Parathyroid adenoma (tissue), 2 donors: ENCODE results near the gene TUG1.

Experiments
- H2AFZ ChIP-seq: fragments of 300-600 bp; sonication (generic); one replicate; pipeline ENCODE4 v1.7.0; 2017; ENCODE audit warnings: antibody characterized with exemption, mild to moderate bottlenecking
- H3K27ac ChIP-seq: fragments of 300-600 bp; sonication (generic); one replicate; pipeline ENCODE4 v1.7.0; 2017
- H3K27me3 ChIP-seq: fragments of 300-600 bp; sonication (generic); one replicate; pipeline ENCODE4 v1.7.0; 2017; ENCODE audit warnings: low read length; ENCODE audit not compliant: control insufficient read depth, insufficient read depth
- H3K36me3 ChIP-seq: fragments of 300-600 bp; sonication (generic); one replicate; pipeline ENCODE4 v1.7.0; 2017; ENCODE audit warnings: low read length; ENCODE audit not compliant: control insufficient read depth, insufficient read depth
- H3K4me1 ChIP-seq: fragments of 300-600 bp; sonication (generic); one replicate; pipeline ENCODE4 v1.7.0; 2017; ENCODE audit warnings: control low read depth
- H3K4me2 ChIP-seq: fragments of 300-600 bp; sonication (generic); one replicate; pipeline ENCODE4 v1.7.0; 2017; ENCODE audit warnings: low read length
- H3K4me3 ChIP-seq: fragments of 300-600 bp; sonication (generic); one replicate; pipeline ENCODE4 v1.7.0; 2017; ENCODE audit warnings: low read depth, low read length
- H3K79me2 ChIP-seq: fragments of 300-600 bp; sonication (generic); one replicate; pipeline ENCODE4 v1.7.0; 2017; ENCODE audit warnings: control low read depth
- H3K9ac ChIP-seq: fragments of 300-600 bp; sonication (generic); one replicate; pipeline ENCODE4 v1.7.0; 2017; ENCODE audit warnings: mild to moderate bottlenecking
- H3K9me3 ChIP-seq: fragments of 300-600 bp; sonication (generic); one replicate; pipeline ENCODE4 v1.7.0; 2017; ENCODE audit warnings: low read length; ENCODE audit not compliant: control insufficient read depth
- TF ChIP-seq, protein P1 (sequence below): fragments of 300-600 bp; sonication (generic); IDR thresholded peaks from one replicate; pipeline ENCODE4 v1.7.0; 2017; ENCODE audit warnings: antibody characterized with exemption, mild to moderate bottlenecking
- donor health status: primary hyperparathyroidism.

Gene TUG1

DNA sequence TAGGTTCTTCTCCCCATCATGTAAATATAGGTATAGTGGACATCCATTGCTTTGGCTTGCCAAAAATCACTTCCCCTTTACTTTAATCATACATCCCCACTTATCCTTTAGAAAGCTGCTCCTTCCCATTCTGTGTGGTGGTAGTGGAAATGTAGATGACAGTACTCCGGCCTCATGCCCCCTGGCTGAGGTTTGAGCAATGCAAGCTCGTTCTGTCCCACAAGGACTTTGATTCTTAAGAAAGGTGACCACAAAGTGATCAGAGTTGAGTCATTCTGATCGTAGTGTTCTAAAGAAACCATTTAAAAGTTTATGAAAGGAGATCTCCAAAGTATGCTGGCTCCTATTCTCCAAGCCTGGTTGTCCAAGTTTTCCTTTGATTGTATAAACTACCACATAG lies 10.9 kb downstream of the TUG1 start:
- H3K4me2 ChIP-seq: no peak overlapping the region
- H3K4me1 ChIP-seq: no peaks in the 10 kb centered on the region
- no peak overlapping the region for H3K27ac ChIP-seq
- H3K9me3 ChIP-seq: peaks cover 15% of the 10 kb centered on the region
- H3K4me3 ChIP-seq: no peak overlapping the region
- no peaks in the 10 kb centered on the region for H3K27me3 ChIP-seq
- TF ChIP-seq, protein P1, sequence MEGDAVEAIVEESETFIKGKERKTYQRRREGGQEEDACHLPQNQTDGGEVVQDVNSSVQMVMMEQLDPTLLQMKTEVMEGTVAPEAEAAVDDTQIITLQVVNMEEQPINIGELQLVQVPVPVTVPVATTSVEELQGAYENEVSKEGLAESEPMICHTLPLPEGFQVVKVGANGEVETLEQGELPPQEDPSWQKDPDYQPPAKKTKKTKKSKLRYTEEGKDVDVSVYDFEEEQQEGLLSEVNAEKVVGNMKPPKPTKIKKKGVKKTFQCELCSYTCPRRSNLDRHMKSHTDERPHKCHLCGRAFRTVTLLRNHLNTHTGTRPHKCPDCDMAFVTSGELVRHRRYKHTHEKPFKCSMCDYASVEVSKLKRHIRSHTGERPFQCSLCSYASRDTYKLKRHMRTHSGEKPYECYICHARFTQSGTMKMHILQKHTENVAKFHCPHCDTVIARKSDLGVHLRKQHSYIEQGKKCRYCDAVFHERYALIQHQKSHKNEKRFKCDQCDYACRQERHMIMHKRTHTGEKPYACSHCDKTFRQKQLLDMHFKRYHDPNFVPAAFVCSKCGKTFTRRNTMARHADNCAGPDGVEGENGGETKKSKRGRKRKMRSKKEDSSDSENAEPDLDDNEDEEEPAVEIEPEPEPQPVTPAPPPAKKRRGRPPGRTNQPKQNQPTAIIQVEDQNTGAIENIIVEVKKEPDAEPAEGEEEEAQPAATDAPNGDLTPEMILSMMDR: no peak
- no peak overlapping the region for H3K9ac ChIP-seq
- no peak overlapping the region for H2AFZ ChIP-seq
- peaks cover 17% of the 10 kb centered on the region for H3K79me2 ChIP-seq
- peaks cover 7% of the 10 kb centered on the region for H3K36me3 ChIP-seq

DNA sequence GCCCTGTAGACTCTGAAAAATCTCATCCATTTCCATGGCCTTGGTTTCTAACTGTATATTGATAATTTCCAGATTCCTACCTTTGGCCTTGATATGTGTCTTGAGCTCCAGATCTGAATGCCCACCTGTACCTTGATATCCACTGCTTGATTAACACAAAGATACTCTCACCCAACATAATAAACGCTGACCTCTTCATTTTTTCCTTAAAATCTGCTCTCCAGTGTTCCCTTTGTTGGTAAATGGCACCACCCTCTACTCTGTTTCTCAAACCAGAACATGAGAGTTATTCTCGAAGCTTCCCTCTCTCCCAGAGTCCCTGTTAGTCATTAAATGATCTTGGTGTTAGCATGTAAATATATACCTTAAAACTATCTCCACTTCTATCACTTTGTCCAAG lies 13.4 kb downstream of the TUG1 start:
- no peaks in the 10 kb centered on the region for H3K4me1 ChIP-seq
- H3K27ac ChIP-seq: no peak overlapping the region
- no peak overlapping the region for H3K9ac ChIP-seq
- no peak overlapping the region for H3K4me2 ChIP-seq
- H3K9me3 ChIP-seq: no peaks in the 10 kb centered on the region
- H2AFZ ChIP-seq: no peak overlapping the region
- H3K27me3 ChIP-seq: no peaks in the 10 kb centered on the region
- no peak overlapping the region for H3K4me3 ChIP-seq
- TF ChIP-seq, protein P1: no peak
- H3K36me3 ChIP-seq: no peaks in the 10 kb centered on the region
- H3K79me2 ChIP-seq: peaks cover 9% of the 10 kb centered on the region

DNA sequence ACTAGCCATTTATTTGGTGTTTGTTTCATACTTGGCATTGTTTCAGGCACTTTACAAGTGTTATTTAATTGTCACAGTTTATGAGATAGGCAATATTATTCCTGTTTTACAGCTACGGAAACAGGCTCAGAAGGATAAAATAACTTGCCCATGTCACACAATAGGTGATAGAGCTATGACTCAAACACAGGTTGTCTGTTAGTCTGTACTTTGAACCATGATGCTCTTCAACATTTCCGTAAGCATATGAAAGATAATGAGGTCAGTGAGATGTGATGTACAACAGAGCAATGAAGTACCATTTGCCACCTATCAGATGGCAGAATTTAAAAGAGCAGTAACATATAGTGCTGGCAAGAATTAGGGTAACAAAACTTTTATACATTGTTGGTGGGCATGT lies 15.3 kb downstream of the TUG1 start:
- TF ChIP-seq, protein P1: no peak
- no peaks in the 10 kb centered on the region for H3K27me3 ChIP-seq

DNA sequence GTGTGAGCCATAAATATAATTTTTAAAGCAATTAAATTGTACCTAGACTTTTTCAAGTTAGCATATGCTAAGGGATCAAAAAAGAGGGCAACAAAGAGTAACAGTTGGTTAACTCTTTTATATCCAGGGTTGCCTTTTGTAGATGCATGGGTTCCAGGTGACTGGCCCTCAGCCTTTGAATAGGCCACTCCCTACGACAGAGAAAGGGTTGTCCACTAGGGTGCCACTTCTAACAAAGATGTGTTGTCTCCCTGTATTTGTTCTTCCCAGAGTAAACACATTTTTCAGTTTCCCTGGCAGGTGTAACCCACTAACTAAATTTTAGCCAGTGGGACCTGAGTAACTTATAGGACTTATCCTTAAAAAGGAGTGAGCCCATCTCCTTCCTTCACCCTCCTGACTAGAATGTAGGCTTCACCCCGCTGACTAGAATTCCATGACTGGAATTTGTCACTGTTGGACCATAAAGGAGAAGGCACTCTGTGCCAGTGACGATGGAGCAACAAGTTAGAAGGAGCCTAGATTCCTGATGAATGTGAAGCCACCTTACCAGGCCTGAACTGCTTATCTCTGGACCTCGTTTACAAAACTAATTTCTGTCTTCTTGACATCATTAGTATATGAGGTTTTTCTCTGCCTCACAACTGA lies 16.6 kb downstream of the TUG1 start:
- Histone ChIP-seq H3K27ac (no peak overlapping the region), H3K4me3 (no peak overlapping the region), H3K4me1 (no peaks in the 10 kb centered on the region), H3K9me3 (no peaks in the 10 kb centered on the region), H3K36me3 (no peaks in the 10 kb centered on the region), H3K79me2 (peaks cover 3% of the 10 kb centered on the region), H3K27me3 (no peaks in the 10 kb centered on the region), H3K9ac (no peak overlapping the region), H3K4me2 (no peak overlapping the region), H2AFZ (no peak overlapping the region)
- TF ChIP-seq, protein P1: no peak

More for the DNA sequence above, 15.3 kb downstream of the TUG1 start:
- Histone ChIP-seq H3K4me2 (no peak overlapping the region), H3K27ac (no peak overlapping the region), H2AFZ (no peak overlapping the region), H3K4me3 (no peak overlapping the region), H3K9ac (no peak overlapping the region), H3K4me1 (no peaks in the 10 kb centered on the region), H3K9me3 (no peaks in the 10 kb centered on the region), H3K36me3 (no peaks in the 10 kb centered on the region), H3K79me2 (peaks cover 3% of the 10 kb centered on the region)

DNA sequence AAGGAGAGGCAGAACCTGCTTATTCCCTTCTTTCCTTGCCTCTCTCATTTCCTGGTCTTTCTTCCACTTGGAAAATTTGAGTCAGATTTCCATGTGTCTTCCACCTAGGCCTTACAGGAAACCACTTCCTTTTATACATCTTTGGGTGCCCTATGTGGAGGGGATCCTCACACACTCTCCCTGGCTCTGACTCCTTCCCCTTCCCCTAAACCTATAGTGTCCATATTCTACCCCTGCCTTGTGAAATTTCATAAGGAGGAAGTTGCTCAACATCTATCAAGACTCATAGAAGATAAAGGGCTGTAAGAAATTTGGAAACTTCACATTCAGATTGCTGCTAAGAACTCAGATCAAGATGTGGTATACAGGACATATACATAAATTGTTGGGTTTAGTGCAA lies 20.4 kb downstream of the TUG1 start:
- H3K9ac ChIP-seq: no peak overlapping the region
- H2AFZ ChIP-seq: no peak overlapping the region
- H3K36me3 ChIP-seq: no peaks in the 10 kb centered on the region
- no peak overlapping the region for H3K27ac ChIP-seq
- no peaks in the 10 kb centered on the region for H3K27me3 ChIP-seq
- no peaks in the 10 kb centered on the region for H3K79me2 ChIP-seq
- H3K4me1 ChIP-seq: peaks cover 2% of the 10 kb centered on the region
- TF ChIP-seq, protein P1: no peak
- H3K4me2 ChIP-seq: no peak overlapping the region
- H3K4me3 ChIP-seq: no peak overlapping the region
- no peaks in the 10 kb centered on the region for H3K9me3 ChIP-seq
